Colonic mucosa (tissue), 4 donors: Measurements from ENCODE around the gene B9D1. TPM values are rescaled to one million over a fixed set of nuclear protein-coding genes. Genes with fewer than 3 reads are reported as not detected.

Source experiments
- DNase-seq: peaks from one replicate; pipeline ENCODE4 v3.0.0-alpha.2; 2020
- H3K27ac ChIP-seq: fragments of 200-600 bp; one replicate; pipeline ENCODE4 v1.8.0; 2021
- H3K27me3 ChIP-seq: fragments of 200-600 bp; one replicate; pipeline ENCODE4 v1.8.0; 2021
- H3K36me3 ChIP-seq: fragments of 200-600 bp; one replicate; pipeline ENCODE4 v1.8.0; 2021
- H3K4me1 ChIP-seq: fragments of 200-600 bp; one replicate; pipeline ENCODE4 v1.8.0; 2021; ENCODE audit warnings: mild to moderate bottlenecking
- H3K4me3 ChIP-seq: fragments of 200-600 bp; one replicate; pipeline ENCODE4 v1.8.0; 2021
- H3K9ac ChIP-seq, 2 donors: one replicate each; pipeline ENCODE4 v1.7.0; 2013; ENCODE audit warnings: control low read depth in 2 of 2, low read depth in 2 of 2, low read length in 2 of 2
- H3K9me3 ChIP-seq: fragments of 200-600 bp; one replicate; pipeline ENCODE4 v1.8.0; 2021
- intact Hi-C: fragments of 100-400 bp; cut with DNase I; formaldehyde crosslinking; loops from one replicate; pipeline ENCODE4 v1.14.1; 2022
- total RNA-seq, 2 donors: library from RNA; stranded (reverse); fragmentation: NEBNext Ultra II Directional in 1 of 2; extraction: Animal tissue kit (Norgen Biotek cat#: 25700) in 1 of 2; gene quantifications; one replicate each; pipeline ENCODE4 v1.2.1, GENCODE V29; 2021
- TF ChIP-seq, protein P1 (sequence below): fragments of 200-600 bp; IDR thresholded peaks from one replicate; pipeline ENCODE4 v1.8.0; 2022; ENCODE audit warnings: antibody characterized with exemption, mild to moderate bottlenecking
- donor health status: healthy.
- donor health status: DM: no; HTN: no; CAD: no.
- donor health status: DM: no; HTN: no; CAD: no.

Gene B9D1
- total RNA-seq, 2 donors from 2014 or later = 5.6 to 11.9 TPM

DNA sequence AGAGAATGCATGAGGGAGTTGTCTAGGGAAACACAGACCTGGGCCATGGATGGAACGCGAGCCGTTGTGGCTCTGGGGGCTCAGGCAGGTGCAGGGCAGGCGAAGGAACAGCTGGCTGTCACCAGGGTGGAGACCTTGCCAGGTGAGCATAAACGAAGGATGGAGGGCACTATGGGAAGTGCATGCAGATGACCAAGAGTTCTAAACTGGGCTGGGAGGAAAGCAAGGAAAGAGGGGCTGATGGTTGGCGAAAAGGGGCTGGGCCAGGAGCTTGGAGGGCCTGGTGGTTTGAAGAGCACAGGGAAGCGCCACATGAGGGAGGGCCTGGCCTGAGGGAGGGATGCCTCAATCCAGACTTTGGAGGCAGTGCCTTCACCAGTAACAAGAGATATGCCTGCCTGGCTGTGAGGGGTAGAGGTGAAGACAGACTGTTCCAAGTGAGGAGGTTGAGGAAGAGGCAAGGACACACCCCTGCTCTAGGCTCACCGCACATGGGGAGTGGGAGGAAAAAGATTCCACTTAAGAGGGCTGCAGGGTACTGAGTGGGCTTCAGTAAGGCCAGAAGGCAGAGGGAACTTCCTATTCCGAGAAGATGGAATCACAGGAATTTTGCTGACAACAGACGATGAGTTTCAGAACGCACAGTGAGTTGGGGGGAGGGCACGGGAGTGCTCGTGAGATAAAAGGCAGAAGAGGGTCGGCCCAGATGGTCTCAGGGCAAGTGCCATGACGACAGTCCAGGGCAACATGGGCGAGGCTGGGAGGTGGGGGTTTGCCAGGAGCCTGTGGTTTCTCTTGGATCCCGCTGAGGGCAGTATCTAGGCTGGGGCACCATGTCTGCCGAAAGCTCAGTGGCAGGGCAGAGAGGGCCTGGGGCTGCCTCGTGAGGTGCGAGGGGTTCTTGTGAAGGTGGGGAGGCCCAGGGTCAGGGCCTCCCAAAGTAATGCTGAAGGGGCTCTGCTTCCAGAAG lies 20.6 kb downstream of the B9D1 start:
- Histone ChIP-seq H3K9me3 (no peaks in the 10 kb centered on the region), H3K4me3 (no peak overlapping the region), H3K27ac (no peak overlapping the region), H3K9ac (no peak overlapping the region), H3K27me3 (no peaks in the 10 kb centered on the region), H3K36me3 (no peaks in the 10 kb centered on the region), H3K4me1 (no peaks in the 10 kb centered on the region)
- TF ChIP-seq, protein P1, sequence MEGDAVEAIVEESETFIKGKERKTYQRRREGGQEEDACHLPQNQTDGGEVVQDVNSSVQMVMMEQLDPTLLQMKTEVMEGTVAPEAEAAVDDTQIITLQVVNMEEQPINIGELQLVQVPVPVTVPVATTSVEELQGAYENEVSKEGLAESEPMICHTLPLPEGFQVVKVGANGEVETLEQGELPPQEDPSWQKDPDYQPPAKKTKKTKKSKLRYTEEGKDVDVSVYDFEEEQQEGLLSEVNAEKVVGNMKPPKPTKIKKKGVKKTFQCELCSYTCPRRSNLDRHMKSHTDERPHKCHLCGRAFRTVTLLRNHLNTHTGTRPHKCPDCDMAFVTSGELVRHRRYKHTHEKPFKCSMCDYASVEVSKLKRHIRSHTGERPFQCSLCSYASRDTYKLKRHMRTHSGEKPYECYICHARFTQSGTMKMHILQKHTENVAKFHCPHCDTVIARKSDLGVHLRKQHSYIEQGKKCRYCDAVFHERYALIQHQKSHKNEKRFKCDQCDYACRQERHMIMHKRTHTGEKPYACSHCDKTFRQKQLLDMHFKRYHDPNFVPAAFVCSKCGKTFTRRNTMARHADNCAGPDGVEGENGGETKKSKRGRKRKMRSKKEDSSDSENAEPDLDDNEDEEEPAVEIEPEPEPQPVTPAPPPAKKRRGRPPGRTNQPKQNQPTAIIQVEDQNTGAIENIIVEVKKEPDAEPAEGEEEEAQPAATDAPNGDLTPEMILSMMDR = no peak
- intact Hi-C loops = no loop called here
- DNase-seq = no peak

DNA sequence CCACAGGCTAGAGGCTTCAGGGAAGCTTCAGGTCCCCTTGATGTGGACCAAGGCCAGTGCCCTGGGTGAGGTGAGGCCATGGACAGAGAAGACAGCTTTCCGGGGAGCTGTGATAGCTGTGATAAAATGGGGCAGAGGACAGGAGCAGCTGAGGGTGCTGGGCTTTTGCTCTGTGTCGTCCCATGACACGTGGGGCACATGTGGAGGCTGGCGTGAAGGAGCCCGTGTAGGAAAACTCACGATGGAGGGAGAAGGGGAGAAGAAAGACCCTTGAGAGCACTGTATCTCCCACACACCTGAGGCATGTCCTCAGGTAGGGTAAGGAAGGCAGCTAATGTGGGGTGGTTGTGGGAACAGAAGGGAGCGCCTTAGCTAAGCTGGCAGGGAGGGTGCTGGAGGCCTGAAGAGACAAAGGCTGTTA lies 21.3 kb downstream of the B9D1 start:
- intact Hi-C loops = no loop called here
- no peak overlapping the region for H3K4me3 ChIP-seq
- H3K27ac ChIP-seq = no peak overlapping the region
- no peak overlapping the region for H3K9ac ChIP-seq
- TF ChIP-seq, protein P1 = no peak
- no peaks in the 10 kb centered on the region for H3K36me3 ChIP-seq
- H3K9me3 ChIP-seq = no peaks in the 10 kb centered on the region
- no peaks in the 10 kb centered on the region for H3K4me1 ChIP-seq
- no peaks in the 10 kb centered on the region for H3K27me3 ChIP-seq
- no peak for DNase-seq

DNA sequence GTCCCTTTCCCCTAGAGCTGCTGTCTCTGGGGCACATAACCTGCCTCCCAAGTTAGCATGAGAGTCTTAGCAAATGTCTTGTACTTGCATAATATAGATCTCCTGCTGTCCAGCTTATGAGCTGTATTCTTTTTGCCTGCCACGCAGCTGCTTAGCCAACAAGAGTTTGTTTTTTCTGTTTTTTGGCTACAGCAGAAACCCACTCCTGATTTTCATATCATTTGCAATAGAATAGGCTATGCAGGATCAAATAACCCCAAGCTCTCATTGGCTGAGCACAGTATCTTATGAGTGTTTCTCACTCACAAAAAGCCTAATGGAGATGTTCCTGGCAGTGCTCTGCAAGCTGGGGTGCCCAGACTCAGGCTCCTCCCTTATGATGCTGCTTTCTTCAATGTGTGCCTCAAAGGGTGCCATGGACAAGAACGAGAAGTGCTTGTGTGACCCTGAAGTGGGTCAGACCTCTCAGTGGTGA lies 23.1 kb downstream of the B9D1 start:
- Histone ChIP-seq H3K4me1 (no peaks in the 10 kb centered on the region), H3K9me3 (no peaks in the 10 kb centered on the region), H3K27ac (no peak overlapping the region), H3K36me3 (no peaks in the 10 kb centered on the region), H3K4me3 (no peak overlapping the region), H3K9ac (no peak overlapping the region), H3K27me3 (no peaks in the 10 kb centered on the region)
- TF ChIP-seq, protein P1 = no peak
- DNase-seq = no peak
- intact Hi-C loops = no loop called here

DNA sequence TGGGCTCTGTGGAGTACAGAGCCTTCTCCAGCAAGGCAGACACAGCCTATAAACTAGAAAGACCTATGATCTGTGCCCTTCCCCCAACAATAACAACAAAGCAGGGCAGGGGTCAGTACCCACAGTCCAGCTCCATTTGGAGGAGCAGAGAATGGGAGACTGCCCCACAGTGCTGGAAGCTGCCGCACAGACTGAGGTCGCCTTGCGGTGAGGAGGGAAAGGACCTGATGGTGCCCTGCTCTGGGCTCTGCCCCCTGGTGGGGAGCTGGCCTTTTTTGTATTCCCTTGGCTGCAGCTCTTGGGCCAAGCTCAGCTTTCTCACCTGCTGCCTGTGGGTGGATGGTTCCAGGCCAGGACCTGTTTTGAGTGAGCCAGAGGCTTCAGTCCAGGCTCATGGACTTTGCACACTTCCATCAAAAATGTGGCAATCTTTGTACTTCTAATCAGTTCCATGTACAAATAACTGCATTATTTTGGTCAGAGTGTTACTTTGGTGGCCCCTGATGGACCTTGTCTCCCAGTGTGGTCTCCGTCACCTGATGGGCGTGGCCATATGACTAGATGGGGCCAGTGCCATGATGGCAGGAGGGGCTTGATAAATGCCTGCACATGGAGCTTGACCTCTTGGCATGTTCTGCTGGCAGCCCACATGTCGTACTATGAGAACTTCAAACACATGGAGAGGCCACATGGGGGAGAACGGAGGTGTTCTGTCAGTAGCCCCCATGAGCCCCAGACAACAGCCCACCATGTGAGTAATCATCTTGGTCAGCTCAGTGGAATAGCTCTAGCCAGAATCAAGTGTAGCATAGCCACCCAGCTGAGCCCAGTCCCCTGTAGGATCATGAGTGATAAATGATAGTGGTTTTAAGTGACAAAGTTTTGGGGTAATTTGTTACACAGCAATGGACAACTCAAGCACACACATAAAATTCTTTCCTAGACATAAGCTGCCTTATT lies 24.2 kb downstream of the B9D1 start:
- TF ChIP-seq, protein P1 = peak; percentile 40
- no peak overlapping the region for H3K9ac ChIP-seq
- H3K36me3 ChIP-seq = no peaks in the 10 kb centered on the region
- no peak overlapping the region for H3K27ac ChIP-seq
- H3K4me3 ChIP-seq = no peak overlapping the region
- H3K4me1 ChIP-seq = no peaks in the 10 kb centered on the region
- intact Hi-C loops = no loop called here
- DNase-seq = peak; percentile 60
- no peaks in the 10 kb centered on the region for H3K9me3 ChIP-seq
- H3K27me3 ChIP-seq = no peaks in the 10 kb centered on the region

DNA sequence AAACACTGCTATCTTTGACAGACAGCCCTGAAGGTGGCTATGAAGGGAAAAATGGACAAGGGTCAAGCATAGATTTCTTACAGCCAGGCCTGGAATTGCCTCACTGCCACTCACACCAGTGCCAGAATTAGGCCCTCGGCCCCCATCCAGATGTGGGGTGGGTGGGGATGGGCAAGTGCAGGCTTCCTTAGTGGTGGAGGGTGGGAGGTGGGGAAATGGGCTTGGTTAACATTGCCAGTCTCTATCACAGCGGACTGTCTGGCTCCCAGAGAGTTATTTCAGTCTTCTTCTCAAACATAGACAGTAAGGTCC lies 24.9 kb downstream of the B9D1 start:
- no peaks in the 10 kb centered on the region for H3K36me3 ChIP-seq
- TF ChIP-seq, protein P1 = no peak
- no peak overlapping the region for H3K9ac ChIP-seq
- DNase-seq = no peak
- no peaks in the 10 kb centered on the region for H3K9me3 ChIP-seq
- no peak overlapping the region for H3K27ac ChIP-seq
- no peaks in the 10 kb centered on the region for H3K27me3 ChIP-seq
- no peaks in the 10 kb centered on the region for H3K4me1 ChIP-seq
- no peak overlapping the region for H3K4me3 ChIP-seq
- intact Hi-C loops = no loop called here
